ENCODE data around the gene RABEPK. TPM values are rescaled to one million over a fixed set of nuclear protein-coding genes. Genes with fewer than 3 reads are reported as not detected.

RABEPK gene
- total and polyA plus RNA-seq, 4 donors = 12.7 to 23.9 (median 20.6) TPM

DNA sequence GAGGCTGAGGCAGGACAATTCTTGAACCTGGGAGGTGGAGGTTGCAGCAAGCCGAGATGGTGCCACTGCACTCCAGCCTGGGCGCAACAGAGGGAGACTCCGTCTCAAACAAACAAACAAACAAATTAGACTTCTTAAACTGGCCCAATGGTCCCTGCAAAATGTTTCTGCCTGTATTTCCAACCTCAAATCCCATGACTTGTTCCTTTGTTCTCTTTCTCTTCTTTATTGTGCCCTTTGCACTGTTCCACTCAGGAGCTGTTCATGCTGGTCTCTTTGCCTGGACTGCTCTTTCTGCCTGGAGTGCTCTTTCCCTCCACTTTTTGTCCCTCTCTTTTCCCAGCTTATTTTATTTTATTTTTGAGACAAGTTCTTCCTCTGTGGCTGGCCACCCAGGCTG, 4.1 kb downstream of the RABEPK start:
- 97% methylated on average over 3 of the region's 3 CpGs for WGBS
- H3K36me3 ChIP-seq (ENCODE audit: control insufficient read depth in 4 of 4, insufficient read depth in 3 of 4, low read depth in 1 of 4, low read length in 3 of 4) = peaks cover 8 to 45% (median 26%) of the 10 kb centered on the region in 4 donors

DNA sequence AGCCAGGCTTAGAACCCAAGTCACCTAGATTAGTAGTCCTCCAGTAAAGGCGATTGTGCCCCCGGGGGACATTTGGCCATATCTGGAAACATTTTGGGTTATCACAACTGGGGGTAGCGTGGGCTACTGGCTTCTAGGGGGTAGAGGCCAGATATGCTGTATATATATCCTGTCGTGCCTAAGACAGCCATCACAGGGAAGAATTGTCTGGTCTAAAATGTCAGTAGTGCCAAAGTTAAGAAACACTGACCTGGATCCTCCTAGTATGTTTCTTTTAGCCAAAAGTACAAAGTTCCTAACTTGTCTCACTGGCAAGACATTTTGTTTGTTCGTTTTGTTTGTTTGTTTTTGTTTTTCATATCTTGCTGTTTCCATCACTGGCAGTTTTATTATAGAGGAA, 13.8 kb downstream of the RABEPK start:
- 73% methylated on average over 5 of the region's 5 CpGs for WGBS
- H3K27me3 ChIP-seq (ENCODE audit: control insufficient read depth in 4 of 4, insufficient read depth in 4 of 4, low read length in 3 of 4) = no peaks in the 10 kb centered on the region
- peaks cover 0 to 11% (median 4%) of the 10 kb centered on the region in 4 donors for H3K4me1 ChIP-seq (ENCODE audit: control insufficient read depth in 4 of 4, insufficient read depth in 4 of 4, low read length in 3 of 4)
- no peak for TF ChIP-seq RXRA (IDR thresholded peaks at IDR 0.05)
- no peak for TF ChIP-seq HNF4A (conservative IDR thresholded peaks at IDR 0.05)
- no peak for TF ChIP-seq EGR1 (IDR thresholded peaks at IDR 0.05; ENCODE audit: low read depth in 2 of 2)
- TF ChIP-seq FOXA2 (IDR thresholded peaks at IDR 0.05) = no peak
- no peak for TF ChIP-seq HNF4G (IDR thresholded peaks at IDR 0.05)
- TF ChIP-seq, protein P1, sequence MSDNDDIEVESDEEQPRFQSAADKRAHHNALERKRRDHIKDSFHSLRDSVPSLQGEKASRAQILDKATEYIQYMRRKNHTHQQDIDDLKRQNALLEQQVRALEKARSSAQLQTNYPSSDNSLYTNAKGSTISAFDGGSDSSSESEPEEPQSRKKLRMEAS (IDR thresholded peaks at IDR 0.05) = no peak
- no peak for TF ChIP-seq YY1 (IDR thresholded peaks at IDR 0.05)
- no peak for TF ChIP-seq FOXA1 (IDR thresholded peaks at IDR 0.05)
- no peak for TF ChIP-seq JUND (IDR thresholded peaks at IDR 0.05)
- TF ChIP-seq, protein P2, sequence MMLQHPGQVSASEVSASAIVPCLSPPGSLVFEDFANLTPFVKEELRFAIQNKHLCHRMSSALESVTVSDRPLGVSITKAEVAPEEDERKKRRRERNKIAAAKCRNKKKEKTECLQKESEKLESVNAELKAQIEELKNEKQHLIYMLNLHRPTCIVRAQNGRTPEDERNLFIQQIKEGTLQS (IDR thresholded peaks at IDR 0.05) = no peak
- TF ChIP-seq, protein P3, sequence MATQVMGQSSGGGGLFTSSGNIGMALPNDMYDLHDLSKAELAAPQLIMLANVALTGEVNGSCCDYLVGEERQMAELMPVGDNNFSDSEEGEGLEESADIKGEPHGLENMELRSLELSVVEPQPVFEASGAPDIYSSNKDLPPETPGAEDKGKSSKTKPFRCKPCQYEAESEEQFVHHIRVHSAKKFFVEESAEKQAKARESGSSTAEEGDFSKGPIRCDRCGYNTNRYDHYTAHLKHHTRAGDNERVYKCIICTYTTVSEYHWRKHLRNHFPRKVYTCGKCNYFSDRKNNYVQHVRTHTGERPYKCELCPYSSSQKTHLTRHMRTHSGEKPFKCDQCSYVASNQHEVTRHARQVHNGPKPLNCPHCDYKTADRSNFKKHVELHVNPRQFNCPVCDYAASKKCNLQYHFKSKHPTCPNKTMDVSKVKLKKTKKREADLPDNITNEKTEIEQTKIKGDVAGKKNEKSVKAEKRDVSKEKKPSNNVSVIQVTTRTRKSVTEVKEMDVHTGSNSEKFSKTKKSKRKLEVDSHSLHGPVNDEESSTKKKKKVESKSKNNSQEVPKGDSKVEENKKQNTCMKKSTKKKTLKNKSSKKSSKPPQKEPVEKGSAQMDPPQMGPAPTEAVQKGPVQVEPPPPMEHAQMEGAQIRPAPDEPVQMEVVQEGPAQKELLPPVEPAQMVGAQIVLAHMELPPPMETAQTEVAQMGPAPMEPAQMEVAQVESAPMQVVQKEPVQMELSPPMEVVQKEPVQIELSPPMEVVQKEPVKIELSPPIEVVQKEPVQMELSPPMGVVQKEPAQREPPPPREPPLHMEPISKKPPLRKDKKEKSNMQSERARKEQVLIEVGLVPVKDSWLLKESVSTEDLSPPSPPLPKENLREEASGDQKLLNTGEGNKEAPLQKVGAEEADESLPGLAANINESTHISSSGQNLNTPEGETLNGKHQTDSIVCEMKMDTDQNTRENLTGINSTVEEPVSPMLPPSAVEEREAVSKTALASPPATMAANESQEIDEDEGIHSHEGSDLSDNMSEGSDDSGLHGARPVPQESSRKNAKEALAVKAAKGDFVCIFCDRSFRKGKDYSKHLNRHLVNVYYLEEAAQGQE (IDR thresholded peaks at IDR 0.05) = no peak
- TF ChIP-seq GABPA (IDR thresholded peaks at IDR 0.05 in 1 of 2, conservative IDR thresholded peaks at IDR 0.05 in 1 of 2) = no peak
- no peak overlapping the region for H3K9ac ChIP-seq (ENCODE audit: low read depth in 1 of 2, low read length in 2 of 2)
- H3K9me3 ChIP-seq (ENCODE audit: control insufficient read depth in 4 of 4, low read length in 3 of 4) = no peaks in the 10 kb centered on the region
- H3K4me3 ChIP-seq (ENCODE audit: low read depth in 1 of 3, low read length in 3 of 3) = no peak overlapping the region
- peaks cover 4 to 34% (median 24%) of the 10 kb centered on the region in 4 donors for H3K36me3 ChIP-seq (ENCODE audit: control insufficient read depth in 4 of 4, insufficient read depth in 3 of 4, low read depth in 1 of 4, low read length in 3 of 4)
- no peak overlapping the region for H3K27ac ChIP-seq (ENCODE audit: low read depth in 1 of 2, low read length in 2 of 2)
- no peak for DNase-seq (ENCODE audit: low spot score)

More for the DNA sequence above, 4.1 kb downstream of the RABEPK start:
- Histone ChIP-seq H3K4me1 (ENCODE audit: control insufficient read depth in 4 of 4, insufficient read depth in 4 of 4, low read length in 3 of 4) (peaks cover 0 to 10% (median 4%) of the 10 kb centered on the region in 4 donors), H3K9me3 (ENCODE audit: control insufficient read depth in 4 of 4, low read length in 3 of 4) (no peaks in the 10 kb centered on the region), H3K9ac (ENCODE audit: low read depth in 1 of 2, low read length in 2 of 2) (no peak overlapping the region), H3K27ac (ENCODE audit: low read depth in 1 of 2, low read length in 2 of 2) (no peak overlapping the region), H3K27me3 (ENCODE audit: control insufficient read depth in 4 of 4, insufficient read depth in 4 of 4, low read length in 3 of 4) (no peaks in the 10 kb centered on the region), H3K4me3 (ENCODE audit: low read depth in 1 of 3, low read length in 3 of 3) (no peak overlapping the region)
- TF ChIP-seq, protein P3 (IDR thresholded peaks at IDR 0.05) = no peak
- no peak for TF ChIP-seq TAF1 (conservative IDR thresholded peaks at IDR 0.05)
- TF ChIP-seq FOXA1 (IDR thresholded peaks at IDR 0.05) = no peak
- TF ChIP-seq SP1 (IDR thresholded peaks at IDR 0.05) = no peak
- no peak for TF ChIP-seq HNF4G (IDR thresholded peaks at IDR 0.05)
- TF ChIP-seq, protein P4, sequence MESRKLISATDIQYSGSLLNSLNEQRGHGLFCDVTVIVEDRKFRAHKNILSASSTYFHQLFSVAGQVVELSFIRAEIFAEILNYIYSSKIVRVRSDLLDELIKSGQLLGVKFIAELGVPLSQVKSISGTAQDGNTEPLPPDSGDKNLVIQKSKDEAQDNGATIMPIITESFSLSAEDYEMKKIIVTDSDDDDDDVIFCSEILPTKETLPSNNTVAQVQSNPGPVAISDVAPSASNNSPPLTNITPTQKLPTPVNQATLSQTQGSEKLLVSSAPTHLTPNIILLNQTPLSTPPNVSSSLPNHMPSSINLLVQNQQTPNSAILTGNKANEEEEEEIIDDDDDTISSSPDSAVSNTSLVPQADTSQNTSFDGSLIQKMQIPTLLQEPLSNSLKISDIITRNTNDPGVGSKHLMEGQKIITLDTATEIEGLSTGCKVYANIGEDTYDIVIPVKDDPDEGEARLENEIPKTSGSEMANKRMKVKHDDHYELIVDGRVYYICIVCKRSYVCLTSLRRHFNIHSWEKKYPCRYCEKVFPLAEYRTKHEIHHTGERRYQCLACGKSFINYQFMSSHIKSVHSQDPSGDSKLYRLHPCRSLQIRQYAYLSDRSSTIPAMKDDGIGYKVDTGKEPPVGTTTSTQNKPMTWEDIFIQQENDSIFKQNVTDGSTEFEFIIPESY (IDR thresholded peaks at IDR 0.05) = no peak
- no peak for TF ChIP-seq YY1 (IDR thresholded peaks at IDR 0.05)
- TF ChIP-seq GABPA (IDR thresholded peaks at IDR 0.05 in 1 of 2, conservative IDR thresholded peaks at IDR 0.05 in 1 of 2) = no peak
- TF ChIP-seq, protein P5, sequence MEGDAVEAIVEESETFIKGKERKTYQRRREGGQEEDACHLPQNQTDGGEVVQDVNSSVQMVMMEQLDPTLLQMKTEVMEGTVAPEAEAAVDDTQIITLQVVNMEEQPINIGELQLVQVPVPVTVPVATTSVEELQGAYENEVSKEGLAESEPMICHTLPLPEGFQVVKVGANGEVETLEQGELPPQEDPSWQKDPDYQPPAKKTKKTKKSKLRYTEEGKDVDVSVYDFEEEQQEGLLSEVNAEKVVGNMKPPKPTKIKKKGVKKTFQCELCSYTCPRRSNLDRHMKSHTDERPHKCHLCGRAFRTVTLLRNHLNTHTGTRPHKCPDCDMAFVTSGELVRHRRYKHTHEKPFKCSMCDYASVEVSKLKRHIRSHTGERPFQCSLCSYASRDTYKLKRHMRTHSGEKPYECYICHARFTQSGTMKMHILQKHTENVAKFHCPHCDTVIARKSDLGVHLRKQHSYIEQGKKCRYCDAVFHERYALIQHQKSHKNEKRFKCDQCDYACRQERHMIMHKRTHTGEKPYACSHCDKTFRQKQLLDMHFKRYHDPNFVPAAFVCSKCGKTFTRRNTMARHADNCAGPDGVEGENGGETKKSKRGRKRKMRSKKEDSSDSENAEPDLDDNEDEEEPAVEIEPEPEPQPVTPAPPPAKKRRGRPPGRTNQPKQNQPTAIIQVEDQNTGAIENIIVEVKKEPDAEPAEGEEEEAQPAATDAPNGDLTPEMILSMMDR (IDR thresholded peaks at IDR 0.05; ENCODE audit: low read depth, low read length, missing input control) = no peak
- no peak for TF ChIP-seq RAD21 (IDR thresholded peaks at IDR 0.05)
- no peak for DNase-seq (ENCODE audit: low spot score)
